IgD-negative memory B cell (primary cell): ENCODE results near the gene CDX1. TPM values are rescaled to one million over a fixed set of nuclear protein-coding genes. Genes with fewer than 3 reads are reported as not detected.

Experiments used
- H3K27ac Mint-ChIP-seq, 3 donors: one replicate each; pipeline ENCODE4 v1.8.0; 2020 to 2022; ENCODE audit warnings: mild to moderate bottlenecking in 3 of 3, mixed read lengths in 3 of 3, moderate library complexity in 1 of 3
- H3K27me3 Mint-ChIP-seq: one replicate; pipeline ENCODE4 v1.8.0; 2021; ENCODE audit warnings: mixed read lengths
- H3K36me3 Mint-ChIP-seq: one replicate; pipeline ENCODE4 v1.8.0; 2020; ENCODE audit warnings: mild to moderate bottlenecking, mixed read lengths
- H3K4me1 Mint-ChIP-seq, 3 donors: one replicate each; pipeline ENCODE4 v1.8.0; 2020 to 2022; ENCODE audit warnings: mixed read lengths in 3 of 3, mild to moderate bottlenecking in 1 of 3
- H3K4me3 Mint-ChIP-seq, 4 donors: one replicate each; pipeline ENCODE4 v1.8.0; 2020 to 2022; ENCODE audit warnings: mild to moderate bottlenecking in 4 of 4, mixed read lengths in 4 of 4, moderate library complexity in 3 of 4
- H3K9me3 Mint-ChIP-seq, 3 donors: one replicate each; pipeline ENCODE4 v1.8.0; 2020 to 2021; ENCODE audit warnings: mixed read lengths in 3 of 3, mild to moderate bottlenecking in 1 of 3
- polyA plus RNA-seq: library from polyadenylated mRNA; unstranded; fragments of 300-500 nt; fragmentation: Illumina TruSeq; gene quantifications from one replicate; pipeline ENCODE4 v1.2.3, GENCODE V29; 2021

The CDX1 gene
- polyA plus RNA-seq, 1 donor from 2014 or later = not detected

DNA sequence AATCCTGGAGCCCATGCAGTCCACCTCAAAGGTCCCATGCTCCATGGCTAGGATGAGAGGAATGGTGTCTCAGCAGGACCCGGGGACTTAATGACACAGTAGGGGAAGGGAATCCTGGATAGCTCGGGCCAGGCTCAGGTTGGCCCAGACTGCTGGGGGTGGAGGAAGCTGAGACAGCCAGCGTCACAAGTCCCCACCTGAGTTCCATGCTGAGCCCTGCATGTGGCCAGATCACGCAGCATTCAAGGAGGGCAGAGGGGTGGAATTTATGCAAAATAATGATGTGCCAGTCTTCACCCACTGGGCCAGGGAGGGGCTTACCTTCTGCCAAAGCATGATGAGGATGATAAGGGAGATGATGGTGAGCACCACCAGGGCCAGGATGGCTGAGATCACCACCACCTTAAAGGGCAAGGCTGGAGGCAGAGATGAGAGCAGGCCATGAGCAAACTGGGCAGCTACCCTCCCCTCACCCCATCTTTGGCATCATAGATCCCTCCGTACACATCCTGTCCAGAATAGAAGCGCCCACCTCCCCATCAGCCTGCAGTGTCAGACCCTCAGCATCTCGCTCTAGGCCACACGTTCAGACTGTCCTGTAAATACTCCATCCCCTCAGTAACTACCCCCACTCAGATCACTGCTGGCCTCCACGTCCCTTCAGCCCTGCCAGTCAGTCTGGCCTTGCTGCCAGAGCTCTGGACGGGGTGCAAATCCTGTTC, 40.2 kb upstream of the CDX1 start:
- Mint-ChIP-seq H3K9me3 (no peaks in the 10 kb centered on the region), H3K4me1 (peaks cover 0 to 4% (median 2%) of the 10 kb centered on the region in 3 donors), H3K27ac (no peak overlapping the region), H3K4me3 (no peak overlapping the region), H3K36me3 (no peaks in the 10 kb centered on the region), H3K27me3 (peaks cover 2% of the 10 kb centered on the region)

DNA sequence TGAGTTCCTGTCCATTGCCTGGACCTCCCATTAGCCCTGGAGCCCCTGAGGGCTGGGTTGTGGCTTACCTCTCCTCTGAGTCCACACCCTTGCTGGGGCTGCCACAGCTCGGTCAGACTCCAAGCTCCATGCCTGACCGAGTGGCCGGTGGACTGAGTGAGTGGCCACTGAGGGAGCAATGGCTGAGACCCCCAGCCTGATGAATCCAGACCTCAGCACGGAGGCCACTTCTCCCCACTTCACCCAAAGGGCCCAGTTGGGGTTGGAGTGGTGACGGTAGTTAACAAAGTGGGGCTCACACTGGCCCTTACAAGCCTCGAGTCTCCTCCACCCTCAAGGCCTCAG, 39.7 kb upstream of the CDX1 start:
- Mint-ChIP-seq H3K27me3 (peaks cover 2% of the 10 kb centered on the region), H3K4me1 (peaks cover 0 to 4% (median 2%) of the 10 kb centered on the region in 3 donors), H3K36me3 (no peaks in the 10 kb centered on the region), H3K9me3 (no peaks in the 10 kb centered on the region), H3K4me3 (no peak overlapping the region), H3K27ac (no peak overlapping the region)

DNA sequence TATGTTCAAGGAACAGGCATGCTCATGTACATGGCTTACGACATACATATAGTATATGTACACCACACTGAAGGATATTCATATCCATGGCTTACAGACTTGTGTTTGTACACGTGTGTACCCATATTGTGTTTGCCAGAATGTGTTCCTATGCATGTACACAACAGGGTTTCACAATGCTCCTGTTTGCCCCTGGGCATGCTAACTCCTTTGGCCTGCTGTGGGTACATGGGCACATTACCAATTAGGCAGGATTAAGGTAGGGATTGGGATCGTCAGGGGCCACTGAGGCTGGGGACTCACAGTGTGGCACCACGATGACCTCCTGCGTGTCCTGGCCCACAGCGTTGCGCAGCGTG, 37.1 kb upstream of the CDX1 start:
- Mint-ChIP-seq H3K9me3 (no peaks in the 10 kb centered on the region), H3K27ac (no peak overlapping the region), H3K4me1 (peaks cover 0 to 2% (median 2%) of the 10 kb centered on the region in 3 donors), H3K4me3 (no peak overlapping the region), H3K27me3 (peaks cover 2% of the 10 kb centered on the region), H3K36me3 (no peaks in the 10 kb centered on the region)

DNA sequence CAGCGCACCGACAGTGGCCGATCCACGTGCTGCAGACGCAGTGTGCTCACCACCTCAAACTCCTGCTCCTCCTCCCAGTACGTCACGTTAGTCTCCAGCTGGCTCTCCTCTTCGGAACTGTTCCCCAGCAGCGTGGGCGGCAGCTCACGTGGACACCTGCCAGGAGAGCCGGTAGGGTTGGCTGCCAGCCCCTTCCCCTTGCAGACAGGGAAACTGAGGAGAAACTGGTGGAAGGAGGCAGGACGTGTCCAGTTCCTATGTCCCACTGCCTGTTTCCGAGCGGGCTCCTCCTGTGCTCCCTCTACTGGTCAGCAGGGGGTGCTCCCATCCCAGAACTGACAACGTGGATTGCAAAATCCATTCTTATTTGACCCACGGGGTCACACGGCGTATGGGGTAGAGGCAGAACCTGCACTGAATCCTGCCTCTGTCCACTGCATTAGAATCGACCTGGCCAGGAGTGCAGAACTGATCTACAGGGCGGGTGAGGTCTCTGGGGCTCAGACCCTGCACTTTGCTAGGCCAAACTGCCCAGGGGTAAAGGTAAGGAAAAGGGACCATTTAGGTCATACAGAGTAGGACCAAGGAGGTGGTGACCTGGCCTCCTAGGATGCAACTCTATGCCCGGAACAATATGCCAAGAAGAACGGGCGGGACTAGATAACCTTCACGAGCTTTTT, 36.6 kb upstream of the CDX1 start:
- no peak overlapping the region for H3K27ac Mint-ChIP-seq
- no peaks in the 10 kb centered on the region for H3K9me3 Mint-ChIP-seq
- peaks cover 2% of the 10 kb centered on the region for H3K27me3 Mint-ChIP-seq
- H3K36me3 Mint-ChIP-seq = no peaks in the 10 kb centered on the region
- H3K4me1 Mint-ChIP-seq = peaks cover 0 to 2% (median 2%) of the 10 kb centered on the region in 3 donors
- H3K4me3 Mint-ChIP-seq = no peak overlapping the region

DNA sequence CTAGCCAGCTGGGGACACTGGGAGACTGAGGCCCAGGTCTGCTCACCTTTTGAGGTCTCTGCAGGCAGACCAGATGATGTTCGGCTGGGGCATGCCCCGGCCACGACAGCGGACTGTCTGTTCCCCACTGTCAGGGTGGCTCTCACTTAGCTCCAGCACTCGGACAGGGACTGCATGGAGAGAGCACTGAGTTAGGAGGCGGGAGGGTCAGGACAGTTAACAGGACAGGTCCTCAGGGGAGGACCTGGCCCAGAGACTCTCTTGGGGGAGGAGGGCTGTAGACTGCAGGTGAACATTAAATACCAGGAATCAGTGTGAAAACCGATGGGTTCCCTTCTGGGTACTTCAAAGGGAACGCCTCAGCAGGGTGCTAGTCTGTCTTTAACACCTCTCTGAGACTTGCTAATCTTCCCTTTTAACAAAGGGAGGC, 36.1 kb upstream of the CDX1 start:
- Mint-ChIP-seq H3K27ac (no peak overlapping the region), H3K4me3 (no peak overlapping the region), H3K27me3 (peaks cover 4% of the 10 kb centered on the region), H3K36me3 (no peaks in the 10 kb centered on the region), H3K4me1 (peaks cover 0 to 2% (median 2%) of the 10 kb centered on the region in 3 donors), H3K9me3 (no peaks in the 10 kb centered on the region)

DNA sequence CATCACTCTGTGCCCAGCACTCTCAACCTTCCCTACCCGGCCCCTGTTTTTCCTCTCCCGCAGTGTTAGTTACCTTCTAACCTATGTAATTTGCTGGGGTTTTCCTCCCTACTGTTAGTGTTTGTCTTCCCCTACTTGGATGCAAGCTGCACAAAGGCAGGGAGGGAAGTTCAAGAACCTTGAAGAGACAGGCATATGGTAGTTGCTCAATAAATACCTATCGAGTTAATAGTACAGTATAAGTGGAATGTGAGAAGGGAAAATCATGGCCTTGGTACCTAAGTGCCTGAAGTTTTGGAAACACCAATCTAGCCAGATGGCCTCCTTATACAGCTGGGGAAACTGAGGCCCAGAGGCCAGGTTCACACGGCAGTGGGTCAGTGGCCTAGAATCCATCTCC, 35.1 kb upstream of the CDX1 start:
- Mint-ChIP-seq H3K36me3 (no peaks in the 10 kb centered on the region), H3K27ac (no peak overlapping the region), H3K9me3 (no peaks in the 10 kb centered on the region), H3K4me1 (peaks cover 0 to 2% (median 2%) of the 10 kb centered on the region in 3 donors), H3K4me3 (no peak overlapping the region), H3K27me3 (peaks cover 6% of the 10 kb centered on the region)

DNA sequence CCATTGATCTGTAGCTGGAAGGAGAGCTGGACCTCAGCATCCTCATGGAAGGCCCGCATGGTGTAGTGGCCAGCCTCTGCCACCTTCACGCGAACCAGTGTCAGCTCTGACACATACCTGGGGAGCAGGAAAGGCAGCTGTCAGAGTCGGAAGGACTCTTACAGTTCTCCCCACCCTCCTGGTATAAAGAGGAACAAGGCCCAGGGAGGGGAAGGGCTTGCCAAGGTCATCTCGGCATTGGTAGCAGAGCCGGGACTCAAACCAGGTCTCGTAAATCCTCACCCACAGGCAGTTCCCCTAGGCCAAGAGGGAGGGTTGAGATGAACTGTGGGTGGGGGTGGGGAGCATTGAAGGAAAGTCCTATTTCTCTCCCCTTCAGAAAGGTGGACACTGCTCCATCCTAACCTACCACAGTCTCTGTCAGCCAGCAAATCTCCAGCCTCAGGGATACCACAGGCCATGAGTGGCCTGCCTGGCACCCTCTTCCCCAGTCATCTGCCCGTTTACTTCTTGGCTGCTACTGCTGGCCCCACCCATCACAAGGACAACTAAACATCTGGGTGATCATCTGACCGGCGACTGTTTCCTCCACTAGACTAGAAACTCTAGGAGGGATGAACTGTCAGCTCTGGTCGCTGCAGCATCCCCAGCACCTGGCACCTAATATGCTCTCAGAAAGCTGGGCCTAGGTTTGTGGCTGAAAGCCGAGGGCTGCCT, 34.4 kb upstream of the CDX1 start:
- H3K4me1 Mint-ChIP-seq = peaks cover 0 to 2% (median 2%) of the 10 kb centered on the region in 3 donors
- H3K9me3 Mint-ChIP-seq = no peaks in the 10 kb centered on the region
- H3K27ac Mint-ChIP-seq = no peak overlapping the region
- H3K4me3 Mint-ChIP-seq = no peak overlapping the region
- no peaks in the 10 kb centered on the region for H3K36me3 Mint-ChIP-seq
- peaks cover 6% of the 10 kb centered on the region for H3K27me3 Mint-ChIP-seq

DNA sequence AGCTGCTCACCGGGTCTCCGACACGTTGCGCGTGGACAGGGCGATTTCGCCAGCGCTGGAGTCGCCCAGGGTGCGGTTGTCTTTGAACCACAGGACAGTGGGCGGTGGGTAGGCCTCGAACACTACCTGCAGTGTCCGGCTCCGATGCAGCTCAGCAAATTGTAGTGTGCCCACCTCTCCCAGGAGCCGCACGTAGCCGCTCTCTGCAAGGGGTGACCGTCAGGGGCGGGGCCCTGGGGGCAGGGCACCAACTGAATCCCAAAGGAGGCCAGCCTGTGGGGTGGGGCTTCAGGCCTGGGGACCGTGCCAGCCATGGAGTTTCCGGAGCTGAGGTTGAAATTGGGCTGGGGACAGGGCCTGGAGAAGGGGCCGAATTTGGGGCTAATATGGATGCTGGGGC, 33.8 kb upstream of the CDX1 start:
- H3K27me3 Mint-ChIP-seq = peaks cover 6% of the 10 kb centered on the region
- no peak overlapping the region for H3K27ac Mint-ChIP-seq
- peaks cover 0 to 2% (median 2%) of the 10 kb centered on the region in 3 donors for H3K4me1 Mint-ChIP-seq
- no peak overlapping the region for H3K4me3 Mint-ChIP-seq
- no peaks in the 10 kb centered on the region for H3K9me3 Mint-ChIP-seq
- peaks cover under 1% of the 10 kb centered on the region for H3K36me3 Mint-ChIP-seq

DNA sequence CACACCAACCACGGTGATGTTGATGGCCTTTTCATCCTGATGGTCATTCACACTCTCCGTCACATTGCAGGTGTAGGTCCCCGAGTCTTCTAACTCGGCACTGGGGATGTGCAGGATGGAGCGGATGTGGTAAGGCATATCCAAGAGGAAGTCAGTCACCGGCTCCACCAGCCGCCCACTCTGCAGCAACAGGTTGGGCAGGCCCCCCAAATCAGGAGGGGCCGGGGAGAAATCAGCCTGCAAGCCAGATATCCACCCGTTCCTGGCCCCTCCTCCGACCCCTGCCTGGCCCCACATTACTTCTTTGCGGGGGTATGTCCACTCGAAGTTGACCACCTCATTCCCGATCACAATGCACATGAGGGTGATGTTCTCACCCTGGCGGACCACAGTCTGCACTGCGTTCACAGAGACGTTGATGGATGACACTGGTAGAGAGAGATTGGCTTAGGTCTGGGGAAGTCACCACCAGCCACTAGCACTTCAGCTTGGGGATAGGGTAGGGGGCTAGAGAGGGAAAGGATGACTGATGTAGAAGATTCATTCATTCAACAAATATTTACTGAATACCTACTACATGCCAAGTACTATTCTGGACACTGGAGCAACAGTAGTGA, 32.9 kb upstream of the CDX1 start:
- no peak overlapping the region for H3K4me3 Mint-ChIP-seq
- peaks cover 2% of the 10 kb centered on the region for H3K36me3 Mint-ChIP-seq
- no peak overlapping the region for H3K27ac Mint-ChIP-seq
- H3K4me1 Mint-ChIP-seq = peaks cover 0 to 2% (median 0%) of the 10 kb centered on the region in 3 donors
- no peaks in the 10 kb centered on the region for H3K9me3 Mint-ChIP-seq
- H3K27me3 Mint-ChIP-seq = peaks cover 6% of the 10 kb centered on the region

DNA sequence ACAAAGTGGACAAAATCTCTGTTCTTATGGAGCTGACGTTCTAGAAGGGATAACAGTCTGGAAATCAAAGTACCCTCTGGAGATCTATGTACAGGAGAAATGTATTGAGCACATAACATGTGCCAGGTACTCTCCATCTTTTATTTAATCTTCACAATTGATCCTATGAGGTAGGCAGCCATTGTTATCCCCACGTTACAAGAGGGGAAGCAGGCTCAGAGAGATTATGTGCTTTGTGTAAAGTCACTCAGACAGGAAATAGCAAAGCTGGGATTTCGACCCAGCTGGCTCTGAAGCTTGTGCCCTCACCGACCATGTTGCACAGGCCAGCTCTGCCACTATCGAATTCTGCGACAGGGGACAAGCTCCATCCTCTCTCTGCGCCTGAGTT, 32.4 kb upstream of the CDX1 start:
- no peaks in the 10 kb centered on the region for H3K9me3 Mint-ChIP-seq
- H3K36me3 Mint-ChIP-seq = peaks cover 2% of the 10 kb centered on the region
- peaks cover 6% of the 10 kb centered on the region for H3K27me3 Mint-ChIP-seq
- H3K4me1 Mint-ChIP-seq = peaks cover 0 to 2% (median 0%) of the 10 kb centered on the region in 3 donors
- H3K4me3 Mint-ChIP-seq = no peak overlapping the region
- no peak overlapping the region for H3K27ac Mint-ChIP-seq

DNA sequence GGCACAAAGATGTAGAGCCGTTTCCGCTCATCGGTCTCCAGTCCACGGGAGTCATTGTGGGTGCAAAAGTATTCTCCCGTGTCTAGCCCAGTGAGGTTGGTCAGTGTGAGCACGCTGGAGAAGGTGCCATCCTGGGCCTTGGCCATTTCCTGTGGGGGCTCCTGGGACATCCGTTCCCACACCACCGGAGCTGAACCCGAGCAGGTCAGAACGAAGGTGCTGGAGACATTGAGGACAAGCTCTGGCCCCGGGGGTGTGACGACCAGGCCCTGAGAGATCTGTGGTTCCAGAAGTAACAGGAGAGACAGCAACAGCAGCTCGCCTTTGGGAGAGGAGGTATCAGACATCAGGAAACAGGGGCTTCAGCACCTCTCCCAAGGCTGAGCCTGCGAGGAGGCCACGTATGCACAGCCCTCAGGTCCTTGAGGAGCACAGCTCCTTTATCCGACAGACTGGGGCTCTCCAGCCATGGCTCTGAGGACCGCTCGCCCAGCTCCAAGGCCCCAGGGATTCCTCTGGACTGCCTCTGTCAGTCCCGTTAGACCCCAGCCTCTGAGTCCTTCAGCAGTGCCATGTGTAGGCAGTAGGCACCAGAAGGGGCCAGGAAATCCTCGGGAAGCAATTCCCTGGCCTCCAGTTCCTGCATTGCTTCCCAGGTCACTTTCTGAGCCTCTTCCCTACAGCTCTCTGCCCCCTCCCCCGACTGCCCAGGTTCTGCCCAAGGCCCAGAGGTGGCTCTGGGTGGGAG, 30.8 kb upstream of the CDX1 start:
- no peaks in the 10 kb centered on the region for H3K9me3 Mint-ChIP-seq
- peaks cover 4% of the 10 kb centered on the region for H3K27me3 Mint-ChIP-seq
- H3K4me1 Mint-ChIP-seq = no peaks in the 10 kb centered on the region
- H3K4me3 Mint-ChIP-seq = no peak overlapping the region
- H3K27ac Mint-ChIP-seq = no peak overlapping the region
- H3K36me3 Mint-ChIP-seq = peaks cover 2% of the 10 kb centered on the region

DNA sequence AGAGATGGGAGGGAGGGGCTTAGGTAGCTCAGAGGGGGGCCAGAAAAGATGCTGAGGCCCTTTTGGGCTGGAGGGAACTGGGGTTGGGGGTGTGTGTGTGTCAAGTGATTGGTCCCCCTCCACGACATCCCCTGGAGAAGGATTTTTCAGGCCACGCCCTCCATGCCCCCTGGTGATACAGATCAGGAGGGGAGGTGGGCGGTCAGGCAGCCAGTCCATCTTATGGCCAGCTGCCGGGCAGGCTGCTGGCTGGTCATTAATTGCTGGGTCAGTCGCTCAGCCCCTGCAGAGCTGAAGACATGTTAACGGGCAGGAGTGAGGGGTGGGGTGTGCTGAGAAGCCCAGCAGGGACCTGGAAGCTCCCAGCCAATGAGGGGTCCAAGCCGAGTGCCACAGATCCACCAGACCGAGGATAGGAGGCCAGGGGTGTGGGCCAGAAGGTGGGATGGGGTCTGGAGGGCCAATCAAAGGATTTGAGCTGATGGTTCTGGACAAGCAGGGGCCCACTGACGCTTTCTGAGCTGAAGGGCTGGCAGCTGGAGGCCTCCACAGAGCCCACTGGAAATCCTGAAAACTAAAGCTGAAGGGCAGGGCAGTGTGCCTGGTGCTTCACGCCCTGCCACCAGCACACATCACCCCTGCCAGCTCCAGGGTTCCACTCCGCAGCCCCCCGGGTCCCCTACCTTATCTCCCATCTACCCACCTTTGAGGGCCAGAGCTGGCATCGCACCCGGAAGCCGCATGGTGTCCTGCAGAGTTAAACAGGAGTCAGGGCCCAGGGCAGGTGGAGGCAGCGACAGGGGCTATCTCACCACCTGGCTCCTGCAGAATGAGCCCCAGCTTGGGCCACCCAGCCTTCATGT, 30.0 kb upstream of the CDX1 start:
- no peak overlapping the region for H3K4me3 Mint-ChIP-seq
- H3K4me1 Mint-ChIP-seq = peaks cover 0 to 6% (median 0%) of the 10 kb centered on the region in 3 donors
- H3K9me3 Mint-ChIP-seq = no peaks in the 10 kb centered on the region
- H3K36me3 Mint-ChIP-seq = peaks cover 2% of the 10 kb centered on the region
- H3K27ac Mint-ChIP-seq = no peak overlapping the region
- peaks cover 4% of the 10 kb centered on the region for H3K27me3 Mint-ChIP-seq

DNA sequence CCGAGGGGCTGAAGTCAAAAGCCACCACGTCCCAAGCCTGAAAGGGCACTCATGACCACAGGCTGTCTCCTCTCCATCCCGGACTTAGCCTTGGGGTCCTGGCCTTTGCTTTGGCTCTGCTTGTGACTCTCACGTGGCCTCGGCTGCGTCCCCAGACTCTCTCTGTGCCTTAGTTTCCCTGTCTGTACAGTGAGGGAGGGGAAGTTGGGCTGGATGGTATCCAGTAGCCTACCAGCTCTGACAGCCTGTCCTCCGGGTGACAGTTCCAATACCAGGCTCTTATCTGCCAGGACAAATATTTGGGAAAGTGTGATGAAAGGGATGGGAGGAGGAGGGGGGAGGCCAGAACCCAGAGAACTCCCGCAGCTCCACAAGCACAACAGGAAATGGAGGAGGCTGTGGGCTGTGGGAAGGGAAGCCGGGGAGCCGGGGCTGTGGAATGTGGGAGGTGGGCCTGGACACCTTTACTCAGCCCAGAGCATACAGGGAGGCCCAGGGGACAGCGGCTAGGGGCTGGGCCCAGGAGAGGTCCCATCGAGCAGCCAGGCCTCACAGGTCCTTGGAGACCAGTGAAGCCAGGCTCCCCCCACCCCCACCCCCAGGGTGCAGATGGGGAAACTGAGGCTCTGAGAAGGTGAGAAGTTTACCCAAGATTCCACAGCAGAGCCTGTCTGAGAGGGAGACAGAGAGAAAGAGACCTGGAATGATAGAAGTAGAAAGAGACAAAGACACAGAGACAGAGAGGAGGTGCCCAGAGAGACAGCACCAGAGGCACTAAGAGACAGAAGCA, 29.2 kb upstream of the CDX1 start:
- H3K4me1 Mint-ChIP-seq = peaks cover 0 to 6% (median 0%) of the 10 kb centered on the region in 3 donors
- H3K27me3 Mint-ChIP-seq = peaks cover 4% of the 10 kb centered on the region
- H3K9me3 Mint-ChIP-seq = no peaks in the 10 kb centered on the region
- H3K27ac Mint-ChIP-seq = no peak overlapping the region
- no peak overlapping the region for H3K4me3 Mint-ChIP-seq
- H3K36me3 Mint-ChIP-seq = peaks cover 2% of the 10 kb centered on the region
